Gastroesophageal sphincter (tissue), 3 donors: ENCODE data around the gene OSBPL1A.

Experiments used
- CTCF ChIP-seq, 4 experiments: fragments of 200-600 bp in 2 of 4; fragments of 450-650 bp in 2 of 4; sonication (generic) in 1 of 4; IDR thresholded peaks; one replicate each; pipeline ENCODE4 v1.5.1; 2017 to 2019; ENCODE audit warnings: antibody characterized with exemption in 4 of 4, mild to moderate bottlenecking in 2 of 4, moderate library complexity in 2 of 4
- EP300 ChIP-seq: sonication (generic); formaldehyde crosslinking; IDR thresholded peaks from one replicate; pipeline ENCODE4 v1.6.1; 2017; ENCODE audit warnings: antibody characterized with exemption, mild to moderate bottlenecking
- POLR2AphosphoS5 ChIP-seq: sonication (generic); formaldehyde crosslinking; IDR thresholded peaks from one replicate; pipeline ENCODE4 v1.6.1; 2017; ENCODE audit warnings: antibody characterized with exemption

GRCh38 chr18:24386681-24387080, 10.9 kb downstream of the OSBPL1A start:
- TF ChIP-seq CTCF (IDR thresholded peaks at IDR 0.05) = no peak
- TF ChIP-seq EP300 = no peak
- TF ChIP-seq POLR2AphosphoS5 = no peak
